Right cardiac atrium (tissue), 5 donors: ENCODE data around the gene ST6GALNAC3. TPM values are rescaled to one million over a fixed set of nuclear protein-coding genes. Genes with fewer than 3 reads are reported as not detected.
A peak's percentile ranks its signal among the peaks of the same experiment; 100 is the strongest.

Experiments used
- ATAC-seq, 2 donors: fragments of 200-7000 bp; cut with Tn5 transposase; one replicate each; pipeline versions ENCODE4 v1.8.0 to v1.9.1; 2020; ENCODE audit warnings: moderate library complexity in 2 of 2, mild to moderate bottlenecking in 1 of 2
- DNase-seq, 3 donors: peaks; one replicate each; pipeline ENCODE4 v3.0.0-alpha.2; 2020
- H3K27ac ChIP-seq: one replicate; pipeline ENCODE4 v1.5.1; 2013; ENCODE audit warnings: mild to moderate bottlenecking, low read length, control low read depth, moderate library complexity
- H3K27me3 ChIP-seq: one replicate; pipeline ENCODE4 v1.6.1; 2013; ENCODE audit not compliant: control insufficient read depth, insufficient read depth
- H3K4me1 ChIP-seq: one replicate; pipeline ENCODE4 v1.6.1; 2013; ENCODE audit warnings: low read length; ENCODE audit not compliant: control insufficient read depth, insufficient read depth
- H3K4me3 ChIP-seq: one replicate; pipeline ENCODE4 v1.5.1; 2013; ENCODE audit warnings: low read length, control low read depth
- H3K9me3 ChIP-seq: one replicate; pipeline ENCODE4 v1.6.1; 2013; ENCODE audit warnings: low read length; ENCODE audit not compliant: control insufficient read depth
- WGBS: extraction: QIAGEN DNeasy Blood & Tissue Kit; methylation state at CpG from one replicate; pipeline ENCODE4 v1.1.7; 2013; 5-methylcytosine and 5-hydroxymethylcytosine counted together
- intact Hi-C, 4 donors: fragments of 100-400 bp; cut with DNase I; formaldehyde crosslinking; loops; one replicate each; pipeline versions ENCODE4 v1.11.0 to v1.14.0; 2022 to 2023
- polyA plus RNA-seq: library from polyadenylated mRNA; stranded (reverse); fragments of 200-250 nt; gene quantifications from one replicate; pipeline ENCODE4 v1.2.3, GENCODE V29; 2013
- total RNA-seq, 4 donors: library from RNA; stranded (reverse); fragmentation: NEBNext Ultra II Directional; extraction: Animal tissue kit (Norgen Biotek cat#: 25700); gene quantifications; one replicate each; pipeline ENCODE4 v1.2.1, GENCODE V29; 2021
- donor health status: healthy with polysubstance abuse.
- donor health status: DM: no; HTN: yes; CAD: no.
- donor health status: DM: no; HTN: no; CAD: no.
- donor health status: DM: no; HTN: yes; CAD: no; lungs with severe emphysema.
- donor health status: DM: yes; HTN: yes; CAD: no.

Gene ST6GALNAC3
- total and polyA plus RNA-seq, 5 donors: 2.8 to 19.9 (median 15.4) TPM

DNA sequence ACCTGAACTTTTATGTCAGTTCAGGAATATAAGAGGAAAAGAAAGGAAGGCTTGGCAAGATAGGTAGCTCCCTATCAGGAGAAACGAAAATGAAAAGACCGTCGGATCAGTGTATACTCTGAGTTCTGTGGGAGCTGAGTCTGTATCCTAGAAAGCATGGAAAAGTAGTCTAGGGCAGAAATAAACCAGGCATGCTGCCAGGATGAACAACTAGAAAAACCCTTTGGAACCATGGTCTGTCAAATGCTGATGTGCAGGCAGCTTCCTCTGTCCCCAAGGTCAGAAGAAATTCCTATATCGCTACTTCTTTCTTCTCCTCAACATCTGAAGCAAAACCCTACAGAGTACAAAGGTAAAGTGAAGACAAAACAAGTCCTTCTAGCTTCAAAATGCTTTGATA, 268.8 kb downstream of the ST6GALNAC3 start:
- H3K27ac ChIP-seq: no peak overlapping the region
- no peaks in the 10 kb centered on the region for H3K27me3 ChIP-seq
- H3K9me3 ChIP-seq: no peaks in the 10 kb centered on the region
- no peak overlapping the region for H3K4me3 ChIP-seq
- intact Hi-C loops: no loop called here
- 30% methylated on average over 4 of the region's 4 CpGs for WGBS
- peak in 1 of 2 donors; percentile 36 for ATAC-seq
- no peak for DNase-seq
- H3K4me1 ChIP-seq: no peaks in the 10 kb centered on the region

GRCh38 chr1:76351655-76352054, 277.1 kb downstream of the ST6GALNAC3 start:
- Histone ChIP-seq H3K27me3 (no peaks in the 10 kb centered on the region), H3K9me3 (no peaks in the 10 kb centered on the region), H3K4me3 (no peak overlapping the region), H3K27ac (no peak overlapping the region), H3K4me1 (no peaks in the 10 kb centered on the region)
- ATAC-seq (no peak), DNase-seq (no peak)
- intact Hi-C loops: no loop called here
- 70% methylated on average over 3 of the region's 3 CpGs for WGBS

- Histone ChIP-seq H3K9me3 (no peaks in the 10 kb centered on the region), H3K4me1 (no peaks in the 10 kb centered on the region), H3K4me3 (no peak overlapping the region), H3K27me3 (no peaks in the 10 kb centered on the region), H3K27ac (no peak overlapping the region)
- intact Hi-C loops: no loop called here
- DNase-seq (no peak), ATAC-seq (no peak)
- 97% methylated on average over 5 of the region's 5 CpGs for WGBS
Observed at GRCh38 chr1:76352741-76353435, 278.3 kb downstream of the ST6GALNAC3 start.

DNA sequence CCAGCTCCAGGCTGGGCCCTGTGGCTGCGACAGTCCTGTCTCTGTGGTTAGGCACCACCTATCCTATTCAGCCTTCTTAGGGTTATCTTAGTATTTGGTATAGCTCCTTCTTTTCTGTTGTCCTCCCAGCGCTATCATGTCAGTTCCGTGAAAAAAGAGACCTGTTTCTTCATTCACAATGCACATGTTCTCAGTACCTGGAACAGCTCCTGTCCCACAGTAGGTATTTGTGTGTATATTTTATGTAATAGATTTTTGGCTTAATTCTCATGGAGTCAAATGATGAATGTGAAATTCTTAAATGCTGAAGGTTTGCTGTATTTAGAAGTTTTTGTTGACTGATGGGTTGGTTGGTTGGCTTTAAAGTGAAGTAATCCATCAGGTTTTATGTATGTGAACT, 279.7 kb downstream of the ST6GALNAC3 start:
- no peak overlapping the region for H3K4me3 ChIP-seq
- 94% methylated on average over 3 of the region's 3 CpGs for WGBS

DNA sequence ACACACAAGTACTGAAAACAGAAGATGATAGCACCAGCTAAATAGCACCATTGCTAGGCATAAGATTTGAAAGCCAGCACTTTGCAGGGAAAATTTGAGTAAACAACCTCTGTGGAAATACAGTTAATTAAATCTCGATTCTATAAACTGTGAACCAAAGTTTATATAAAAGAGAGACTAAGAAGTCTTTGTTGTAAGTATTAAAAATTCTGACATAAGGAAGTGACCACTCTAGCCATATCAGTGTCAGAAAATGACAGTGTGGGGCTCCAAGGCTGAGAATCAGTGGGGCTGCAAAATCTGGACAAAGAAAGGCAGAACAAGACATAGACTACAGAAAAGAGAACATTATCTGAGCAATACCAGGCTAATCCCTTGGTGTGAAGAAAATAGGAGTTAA, 292.2 kb downstream of the ST6GALNAC3 start:
- H3K4me3 ChIP-seq: no peak overlapping the region
- intact Hi-C loops: no loop called here
- H3K27me3 ChIP-seq: no peaks in the 10 kb centered on the region
- H3K9me3 ChIP-seq: no peaks in the 10 kb centered on the region
- no peaks in the 10 kb centered on the region for H3K4me1 ChIP-seq
- no peak overlapping the region for H3K27ac ChIP-seq
- no peak for DNase-seq
- WGBS: 60% methylated on average over 1 of the region's 1 CpG
- no peak for ATAC-seq

More for the DNA sequence above, 279.7 kb downstream of the ST6GALNAC3 start:
- intact Hi-C loops: no loop called here
- DNase-seq (no peak), ATAC-seq (no peak)
- Histone ChIP-seq H3K4me1 (no peaks in the 10 kb centered on the region), H3K27ac (no peak overlapping the region), H3K9me3 (no peaks in the 10 kb centered on the region), H3K27me3 (no peaks in the 10 kb centered on the region)

GRCh38 chr1:76371941-76372340, 297.4 kb downstream of the ST6GALNAC3 start:
- intact Hi-C loops: no loop called here
- 46% methylated on average over 3 of the region's 3 CpGs for WGBS
- Histone ChIP-seq H3K9me3 (no peaks in the 10 kb centered on the region), H3K4me1 (no peaks in the 10 kb centered on the region), H3K27ac (no peak overlapping the region), H3K27me3 (no peaks in the 10 kb centered on the region), H3K4me3 (no peak overlapping the region)
- DNase-seq (no peak), ATAC-seq (no peak)

DNA sequence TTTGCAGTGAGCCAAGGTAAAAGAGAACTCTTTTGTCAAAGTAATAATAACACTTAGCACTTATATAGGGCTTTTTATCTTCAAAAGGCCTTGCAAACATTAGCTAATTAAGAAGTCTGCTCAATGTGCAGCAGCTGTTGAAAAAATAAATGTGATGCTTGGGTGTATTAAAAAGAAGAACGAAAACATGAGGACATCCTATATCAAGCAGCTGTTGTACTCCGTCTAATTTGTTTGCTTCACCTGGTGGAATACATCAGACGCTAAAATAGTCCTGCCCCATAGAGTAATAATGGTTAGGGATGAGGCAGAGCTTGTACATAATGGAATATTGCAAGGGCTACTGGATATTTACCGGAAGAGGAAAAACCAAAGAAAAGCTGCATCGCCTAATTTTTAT, 299.5 kb downstream of the ST6GALNAC3 start:
- ATAC-seq: no peak
- Histone ChIP-seq H3K9me3 (no peaks in the 10 kb centered on the region), H3K27ac (no peak overlapping the region), H3K4me1 (no peaks in the 10 kb centered on the region), H3K27me3 (no peaks in the 10 kb centered on the region), H3K4me3 (no peak overlapping the region)
- no peak for DNase-seq
- WGBS: 95% methylated on average over 5 of the region's 5 CpGs
- intact Hi-C loops: no loop called here

DNA sequence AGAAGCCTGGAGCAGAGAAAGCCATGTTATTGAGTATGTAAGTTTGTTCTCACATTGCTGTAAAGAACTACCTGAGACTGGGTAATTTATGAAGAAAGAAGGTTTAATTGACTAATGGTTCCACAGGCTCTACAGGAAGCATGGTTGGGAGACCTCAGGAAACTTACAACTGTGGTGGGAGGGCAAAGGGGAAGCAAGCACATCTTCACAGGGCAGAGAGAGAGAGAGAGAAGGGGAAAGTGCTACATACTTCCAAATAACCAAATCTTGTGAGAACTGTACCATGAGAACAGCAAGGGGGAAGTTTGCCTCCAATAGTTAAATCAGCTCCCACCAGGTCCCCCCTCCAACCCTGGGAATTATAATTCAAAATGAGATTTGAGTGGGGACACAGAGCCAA, 302.7 kb downstream of the ST6GALNAC3 start:
- no peaks in the 10 kb centered on the region for H3K9me3 ChIP-seq
- ATAC-seq: no peak
- no peak overlapping the region for H3K4me3 ChIP-seq
- no peaks in the 10 kb centered on the region for H3K27me3 ChIP-seq
- DNase-seq: no peak
- H3K27ac ChIP-seq: no peak overlapping the region
- no peaks in the 10 kb centered on the region for H3K4me1 ChIP-seq
- intact Hi-C loops: no loop called here

DNA sequence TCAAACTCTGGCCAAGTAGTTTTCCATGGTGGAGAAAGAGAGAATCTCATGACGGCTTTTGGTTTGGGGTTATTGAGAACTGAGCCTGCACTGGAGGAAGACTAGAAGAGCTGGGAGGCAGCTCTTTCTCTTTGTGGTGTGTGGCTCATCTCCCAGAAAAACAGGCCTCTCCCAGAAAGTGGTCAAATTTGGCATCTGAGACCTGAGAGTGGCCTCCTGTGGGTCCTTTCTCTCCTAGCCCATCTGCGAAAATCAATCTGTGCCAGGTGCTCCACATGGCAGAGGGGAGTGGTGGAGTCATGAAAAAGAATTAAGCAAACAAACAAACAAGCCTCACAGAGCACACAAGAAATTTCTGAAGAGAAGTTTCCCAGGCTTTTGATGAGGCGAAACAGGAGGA, 305.0 kb downstream of the ST6GALNAC3 start:
- H3K27ac ChIP-seq: no peak overlapping the region
- 97% methylated on average over 3 of the region's 3 CpGs for WGBS
- no peaks in the 10 kb centered on the region for H3K4me1 ChIP-seq
- no peak for DNase-seq
- intact Hi-C loops: no loop called here
- no peaks in the 10 kb centered on the region for H3K9me3 ChIP-seq
- no peak overlapping the region for H3K4me3 ChIP-seq
- no peak for ATAC-seq
- no peaks in the 10 kb centered on the region for H3K27me3 ChIP-seq

DNA sequence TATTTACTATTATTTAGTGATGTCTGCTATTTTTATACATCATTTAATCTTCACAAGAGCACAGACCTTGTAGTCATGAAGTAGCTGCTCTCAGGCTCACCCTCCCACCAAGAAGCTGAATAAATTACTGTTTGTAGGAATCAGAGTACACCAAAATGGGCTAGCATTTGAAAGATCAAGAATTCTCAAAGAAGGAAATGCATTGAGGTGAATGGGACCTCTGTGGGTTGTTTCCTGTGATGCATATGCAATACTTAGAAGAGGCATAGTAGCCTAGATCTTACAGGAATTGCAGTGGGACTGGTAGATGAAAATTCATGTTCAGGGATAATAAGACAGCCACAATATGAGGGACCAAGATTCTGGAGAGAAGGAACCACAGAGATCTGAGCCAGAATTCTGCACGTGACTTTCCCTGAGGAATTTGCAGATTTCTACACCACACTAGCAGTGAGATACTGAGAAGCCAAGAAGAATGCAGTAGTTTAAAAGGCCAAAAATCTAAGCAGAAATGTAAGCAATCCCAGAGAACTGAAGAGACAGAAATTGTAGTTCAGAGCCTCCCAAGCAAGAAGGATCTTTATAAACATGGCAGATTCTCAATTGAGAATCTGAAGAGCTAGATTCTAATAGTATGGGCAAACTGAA, 307.0 kb downstream of the ST6GALNAC3 start:
- intact Hi-C loops: no loop called here
- H3K4me3 ChIP-seq: no peak overlapping the region
- no peak for DNase-seq
- 23% methylated on average over 1 of the region's 1 CpG for WGBS
- H3K27ac ChIP-seq: no peak overlapping the region
- H3K9me3 ChIP-seq: no peaks in the 10 kb centered on the region
- H3K4me1 ChIP-seq: no peaks in the 10 kb centered on the region
- ATAC-seq: peak in 1 of 2 donors; percentile 80
- H3K27me3 ChIP-seq: no peaks in the 10 kb centered on the region

DNA sequence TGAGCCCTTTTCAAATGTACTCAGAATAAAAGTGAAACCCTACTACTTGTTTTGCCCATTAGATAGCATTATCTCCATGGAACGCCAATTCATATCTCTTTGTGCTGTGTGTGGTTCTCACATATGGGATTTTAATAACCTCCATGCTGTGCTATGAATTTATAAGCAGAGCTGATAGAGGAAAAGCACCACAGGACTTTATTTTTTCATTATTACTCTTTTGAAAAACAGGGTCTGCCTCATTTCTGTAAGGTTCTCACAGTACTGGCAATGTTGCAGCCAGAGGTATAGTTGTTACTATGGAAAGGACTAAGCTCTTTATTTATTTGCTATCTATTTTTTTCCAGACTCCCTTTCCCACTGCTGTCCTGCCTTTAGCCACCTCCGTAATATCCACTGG, 313.7 kb downstream of the ST6GALNAC3 start:
- 63% methylated on average over 2 of the region's 2 CpGs for WGBS
- Histone ChIP-seq H3K27ac (no peak overlapping the region), H3K4me1 (peaks cover 1% of the 10 kb centered on the region), H3K4me3 (no peak overlapping the region), H3K9me3 (no peaks in the 10 kb centered on the region), H3K27me3 (no peaks in the 10 kb centered on the region)
- ATAC-seq (no peak), DNase-seq (no peak)
- intact Hi-C loops: no loop called here
